Mucosa of descending colon (tissue), 3 donors: ENCODE results near the gene SF1. TPM values are rescaled to one million over a fixed set of nuclear protein-coding genes. Genes with fewer than 3 reads are reported as not detected.

Source experiments
- ATAC-seq: fragments of 200-7000 bp; cut with Tn5 transposase; one replicate; pipeline ENCODE4 v1.9.1; 2020; ENCODE audit warnings: mild to moderate bottlenecking, moderate library complexity
- DNase-seq, 3 donors: peaks; one replicate each; pipeline ENCODE4 v3.0.0-alpha.2; 2020
- H3K36me3 ChIP-seq: fragments of 200-600 bp; one replicate; pipeline ENCODE4 v1.8.0; 2021; ENCODE audit warnings: low read depth, mild to moderate bottlenecking
- H3K4me1 ChIP-seq: fragments of 200-600 bp; one replicate; pipeline ENCODE4 v1.8.0; 2021; ENCODE audit warnings: low read depth, mild to moderate bottlenecking
- H3K4me3 ChIP-seq: fragments of 200-600 bp; one replicate; pipeline ENCODE4 v1.8.0; 2021; ENCODE audit warnings: mild to moderate bottlenecking
- H3K9me3 ChIP-seq: fragments of 200-600 bp; one replicate; pipeline ENCODE4 v1.8.0; 2021; ENCODE audit warnings: mild to moderate bottlenecking
- CTCF ChIP-seq: fragments of 200-600 bp; IDR thresholded peaks from one replicate; pipeline ENCODE4 v1.8.0; 2022; ENCODE audit warnings: antibody characterized with exemption, mild to moderate bottlenecking
- intact Hi-C, 2 donors: fragments of 100-400 bp; cut with DNase I in 1 of 2; cut with micrococcal nuclease in 1 of 2; formaldehyde crosslinking; loops; one replicate each; pipeline versions ENCODE4 v1.11.0 to v1.11.1; 2022; cut with DNase I, micrococcal nuclease
- total RNA-seq, 3 donors: library from RNA; stranded (reverse); fragmentation: NEBNext Ultra II Directional in 2 of 3; extraction: Animal tissue kit (Norgen Biotek cat#: 25700) in 2 of 3; gene quantifications; one replicate each; pipeline versions ENCODE4 v1.2.1 to v1.2.4, GENCODE V29; 2021 to 2023
- donor health status: DM: no; HTN: no; CAD: no; lungs with moderate emphysema.
- donor health status: DM: no; HTN: no; CAD: no.
- donor health status: DM: no; HTN: yes; CAD: no.

Gene SF1
- total RNA-seq, 3 donors from 2014 or later: 223 to 317 (median 241) TPM

DNA sequence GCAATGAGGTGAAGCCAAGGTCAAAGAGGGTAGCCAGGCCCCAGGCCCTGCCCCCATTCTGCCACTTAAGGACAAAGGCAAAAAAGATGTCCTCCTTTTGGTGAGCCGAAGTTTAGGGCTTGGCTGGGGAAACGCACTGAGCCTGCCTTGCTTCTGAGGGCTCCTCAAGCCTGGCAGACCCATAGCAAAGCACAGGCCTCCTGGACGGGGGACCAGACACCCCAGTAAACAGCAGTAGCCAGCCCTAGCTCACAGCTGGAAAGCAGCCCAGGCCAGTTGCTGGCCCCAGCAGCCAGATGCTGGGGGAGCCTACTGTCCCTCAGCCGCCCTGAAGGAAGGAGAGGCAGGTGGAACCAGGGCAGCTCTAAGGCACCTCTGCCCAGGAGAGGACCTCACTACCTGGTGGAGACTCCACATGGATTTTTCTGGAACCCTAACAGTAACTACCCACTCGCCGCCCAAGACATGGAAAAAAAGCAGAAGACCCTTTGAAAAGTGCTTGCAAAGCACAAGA is 14.8 kb downstream of the SF1 start:
- TF ChIP-seq CTCF: no peak
- no peak for ATAC-seq

DNA sequence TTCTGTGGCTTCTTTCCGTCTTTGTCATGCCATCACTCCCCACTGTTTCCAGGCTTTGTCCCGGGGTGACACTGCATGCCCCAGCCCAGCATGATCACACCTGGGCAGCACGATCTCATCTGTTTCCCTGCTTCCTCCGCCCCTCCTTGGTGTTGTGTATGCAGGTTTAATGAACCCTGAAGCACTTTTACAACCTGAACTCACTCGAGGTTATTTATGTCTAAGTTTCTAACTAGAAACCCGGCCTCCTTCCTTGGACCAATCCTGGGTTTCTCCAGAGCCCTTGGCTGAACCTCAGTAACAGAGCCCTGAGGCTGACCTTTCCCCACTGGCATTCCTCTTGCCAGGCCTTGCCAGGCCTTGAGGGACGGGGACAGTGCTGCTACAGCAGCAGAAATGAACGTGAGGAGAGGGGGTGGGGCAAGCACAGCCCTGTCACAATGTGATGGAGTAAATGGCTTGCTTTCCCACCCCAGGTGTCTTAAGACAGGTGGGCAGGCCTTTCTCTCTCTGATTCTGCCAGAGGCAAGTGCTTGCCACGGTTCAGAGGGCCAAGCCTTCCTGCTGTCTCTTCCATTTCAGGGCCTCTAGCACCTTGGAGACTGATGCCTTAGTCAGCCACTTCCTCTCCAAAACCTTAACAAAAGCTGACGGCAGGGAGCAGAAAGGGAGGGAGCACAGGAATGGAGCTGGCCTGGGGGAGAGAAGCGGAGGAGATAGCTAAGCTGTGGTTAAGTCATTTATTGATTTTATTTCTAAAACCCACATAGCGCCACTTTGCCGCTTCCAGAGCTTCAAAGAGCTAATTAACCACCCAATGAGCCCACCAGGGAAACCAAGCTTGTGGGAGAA is 15.4 kb downstream of the SF1 start:
- H3K4me1 ChIP-seq: peaks cover 6% of the 10 kb centered on the region
- intact Hi-C loops: no loop called here
- no peaks in the 10 kb centered on the region for H3K9me3 ChIP-seq
- no peak for TF ChIP-seq CTCF
- ATAC-seq (peak; percentile 2), DNase-seq (no peak)
- no peak overlapping the region for H3K4me3 ChIP-seq
- peaks cover 20% of the 10 kb centered on the region for H3K36me3 ChIP-seq

More for the DNA sequence above, 14.8 kb downstream of the SF1 start:
- DNase-seq: peak in 1 of 3 donors; percentile 29
- intact Hi-C loops: no loop called here
- peaks cover 27% of the 10 kb centered on the region for H3K36me3 ChIP-seq
- H3K9me3 ChIP-seq: no peaks in the 10 kb centered on the region
- H3K4me1 ChIP-seq: peaks cover 6% of the 10 kb centered on the region
- no peak overlapping the region for H3K4me3 ChIP-seq

DNA sequence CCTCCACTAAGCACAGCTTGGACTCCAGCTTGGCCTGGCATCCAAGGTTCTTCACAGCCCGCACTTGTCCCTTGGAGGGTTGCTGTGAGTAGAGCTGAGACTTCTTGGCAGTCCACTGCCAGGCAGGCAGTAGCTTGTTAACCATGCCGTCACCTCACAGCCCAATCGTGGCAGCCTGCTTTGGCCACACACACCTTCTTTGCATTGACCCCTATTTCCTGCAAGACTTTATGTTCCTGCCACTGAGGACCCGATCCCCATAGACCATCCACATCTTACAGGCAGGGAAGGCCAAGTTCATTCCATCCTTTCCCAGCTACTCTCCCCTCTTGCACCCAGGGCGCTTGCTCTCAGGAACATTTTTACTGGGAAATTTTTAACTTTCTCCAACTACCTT is 16.1 kb downstream of the SF1 start:
- no peak for TF ChIP-seq CTCF
- no peaks in the 10 kb centered on the region for H3K9me3 ChIP-seq
- H3K4me1 ChIP-seq: peaks cover 6% of the 10 kb centered on the region
- intact Hi-C loops: no loop called here
- H3K4me3 ChIP-seq: no peak overlapping the region
- H3K36me3 ChIP-seq: peaks cover 14% of the 10 kb centered on the region
- no peak for DNase-seq
- ATAC-seq: peak; percentile 5

- Histone ChIP-seq H3K4me3 (no peak overlapping the region), H3K36me3 (peaks cover 2% of the 10 kb centered on the region), H3K9me3 (no peaks in the 10 kb centered on the region), H3K4me1 (peaks cover 6% of the 10 kb centered on the region)
- DNase-seq (no peak), ATAC-seq (no peak)
- no peak for TF ChIP-seq CTCF
- intact Hi-C loops: no loop called here
Measured at GRCh38 chr11:64760759-64761420, 17.5 kb downstream of the SF1 start.

- Histone ChIP-seq H3K4me1 (peaks cover 4% of the 10 kb centered on the region), H3K9me3 (no peaks in the 10 kb centered on the region), H3K36me3 (no peaks in the 10 kb centered on the region), H3K4me3 (no peak within 1 kb of the TSS)
- intact Hi-C loops: no loop called here
- no peak for TF ChIP-seq CTCF
- ATAC-seq (peak; percentile 23), DNase-seq (peak in 1 of 3 donors; percentile 56)
Measured at GRCh38 chr11:64759722-64760719, 18.3 kb downstream of the SF1 start, which contains the start of gene PYGM. PYGM (minus strand) TSS chr11:64759974; CDS start chr11:64759898, 76 bp downstream.
